IMR-90 (cell line): ENCODE results near the gene LRRC8C. TPM values are rescaled to one million over a fixed set of nuclear protein-coding genes. Genes with fewer than 3 reads are reported as not detected.

ENCODE experiments used
- ATAC-seq: fragments of 200-7000 bp; cut with Tn5 transposase; 2 replicates; pipeline ENCODE4 v1.9.1; 2020; ENCODE audit warnings: low read depth, mild to moderate bottlenecking, moderate library complexity
- BruUV-seq: library from RNA; stranded (reverse); fragments of 400-500 nt; replicated peaks from 2 replicates; lab custom pipeline; 2021; lab: Mats Ljungman, UMichigan
- CTCF ChIA-PET: fragments of 300-600 bp; formaldehyde crosslinking; extraction: SDS; loops from one replicate; lab custom pipeline; 2021; ENCODE audit warnings: antibody characterized with exemption; lab: Yijun Ruan, JAX
- POLR2A ChIA-PET: fragments of 300-600 bp; sonication (Branson Sonifier 250); formaldehyde crosslinking; loops from one replicate; lab custom pipeline; 2022; ENCODE audit warnings: antibody characterized with exemption; ENCODE audit not compliant: unreplicated experiment; lab: Charles Lee
- DNase-seq: peaks from one replicate; pipeline ENCODE4 v3.0.0; 2013
- H2AFZ ChIP-seq: replicated peaks from 2 replicates; pipeline ENCODE3; 2013; ENCODE audit warnings: low read length, mild to moderate bottlenecking; ENCODE audit not compliant: poor library complexity
- H2AK5ac ChIP-seq: 2 replicates; pipeline ENCODE4 v1.6.1; 2013; ENCODE audit warnings: low read depth, low read length, inconsistent platforms
- H2AK9ac ChIP-seq: replicated peaks from 2 replicates; pipeline ENCODE3; 2013; ENCODE audit warnings: mild to moderate bottlenecking, low read depth, low read length, moderate library complexity; ENCODE audit not compliant: poor library complexity
- H2BK120ac ChIP-seq: 2 replicates; pipeline ENCODE4 v1.6.1; 2013; ENCODE audit warnings: low read depth, low read length, inconsistent platforms
- H2BK15ac ChIP-seq: 3 replicates; pipeline ENCODE4 v1.6.1; 2013; ENCODE audit warnings: low read depth, low read length, inconsistent platforms
- H2BK20ac ChIP-seq: 2 replicates; pipeline ENCODE4 v1.6.1; 2013; ENCODE audit warnings: low read depth, mild to moderate bottlenecking, inconsistent platforms, low read length, moderate library complexity
- H2BK5ac ChIP-seq: 2 replicates; pipeline ENCODE4 v1.6.1; 2013; ENCODE audit warnings: mild to moderate bottlenecking, low read depth, low read length, inconsistent platforms; ENCODE audit not compliant: poor library complexity, severe bottlenecking
- H3K14ac ChIP-seq: replicated peaks from 2 replicates; pipeline ENCODE4 v1.6.1; 2013; ENCODE audit warnings: low read depth, low read length, inconsistent platforms
- H3K18ac ChIP-seq: 2 replicates; pipeline ENCODE4 v1.6.1; 2013; ENCODE audit warnings: low read depth, low read length, control low read depth
- H3K23ac ChIP-seq: 2 replicates; pipeline ENCODE4 v1.6.1; 2013; ENCODE audit warnings: low read depth, low read length, inconsistent platforms
- H3K27ac ChIP-seq: 2 replicates; pipeline ENCODE4 v1.5.1; 2013; ENCODE audit warnings: mild to moderate bottlenecking, control low read depth, low read length; ENCODE audit not compliant: insufficient read depth
- H3K27me3 ChIP-seq: 2 replicates; pipeline ENCODE4 v1.6.1; 2013; ENCODE audit warnings: low read length; ENCODE audit not compliant: control insufficient read depth, insufficient read depth
- H3K36me3 ChIP-seq: 2 replicates; pipeline ENCODE4 v1.6.1; 2013; ENCODE audit warnings: low read length, mixed read lengths; ENCODE audit not compliant: control insufficient read depth, insufficient read depth
- H3K4ac ChIP-seq: 2 replicates; pipeline ENCODE4 v1.6.1; 2013; ENCODE audit warnings: low read depth, low read length, inconsistent platforms
- H3K4me1 ChIP-seq: 2 replicates; pipeline ENCODE4 v1.6.1; 2013; ENCODE audit warnings: low read length, mixed read lengths; ENCODE audit not compliant: control insufficient read depth, insufficient read depth
- H3K4me2 ChIP-seq: 2 replicates; pipeline ENCODE4 v1.6.1; 2013; ENCODE audit warnings: low read depth, mild to moderate bottlenecking, control low read depth, low read length, moderate library complexity
- H3K4me3 ChIP-seq: 2 replicates; pipeline ENCODE4 v1.5.1; 2013; ENCODE audit warnings: low read depth, mild to moderate bottlenecking, control low read depth, low read length, moderate library complexity; ENCODE audit not compliant: insufficient read depth
- H3K56ac ChIP-seq: 2 replicates; pipeline ENCODE4 v1.6.1; 2013; ENCODE audit warnings: low read length, inconsistent platforms; ENCODE audit not compliant: insufficient read depth; ENCODE audit errors: extremely low read depth
- H3K79me1 ChIP-seq, 2 experiments: 2 replicates each; pipeline ENCODE4 v1.6.1; 2013; ENCODE audit warnings: low read length in 2 of 2, inconsistent platforms in 1 of 2, low read depth in 1 of 2
- H3K9ac ChIP-seq: 2 replicates; pipeline ENCODE4 v1.6.1; 2013; ENCODE audit warnings: low read depth, low read length, control low read depth
- H3K9me1 ChIP-seq: 2 replicates; pipeline ENCODE4 v1.6.1; 2013; ENCODE audit warnings: low read length, inconsistent platforms; ENCODE audit not compliant: insufficient read depth
- H3K9me3 ChIP-seq: 2 replicates; pipeline ENCODE4 v1.6.1; 2013; ENCODE audit warnings: low read length; ENCODE audit not compliant: control insufficient read depth, insufficient read depth
- H4K20me1 ChIP-seq: 2 replicates; pipeline ENCODE4 v1.6.1; 2013; ENCODE audit warnings: low read length, inconsistent platforms; ENCODE audit not compliant: insufficient read depth
- H4K5ac ChIP-seq: 2 replicates; pipeline ENCODE4 v1.6.1; 2013; ENCODE audit warnings: mild to moderate bottlenecking, low read depth, low read length, control low read depth
- H4K8ac ChIP-seq, 2 experiments: 2 replicates each; pipeline ENCODE4 v1.6.1; 2013; ENCODE audit warnings: low read depth in 2 of 2, low read length in 2 of 2, control low read depth in 1 of 2, inconsistent platforms in 1 of 2
- H4K91ac ChIP-seq: 2 replicates; pipeline ENCODE4 v1.6.1; 2013; ENCODE audit warnings: low read depth, low read length, inconsistent platforms; ENCODE audit not compliant: insufficient read depth
- ELK1 ChIP-seq: fragments of 150-350 bp; IDR thresholded peaks from 2 replicates; pipeline ENCODE4 v1.6.1; 2016; ENCODE audit warnings: low read depth, mild to moderate bottlenecking, low read length, moderate library complexity, borderline replicate concordance
- WGBS, 2 experiments: methylation state at CpG; one replicate each; pipeline versions ENCODE4 v1.1.5 to v1.1.7; 2013; ENCODE audit warnings: missing lambda C conversion rate in 2 of 2; ENCODE audit not compliant: insufficient read length in 1 of 2; ENCODE audit errors: extremely low coverage in 2 of 2; 5-methylcytosine and 5-hydroxymethylcytosine counted together
- dilution Hi-C: fragments of 300-500 bp; cut with HindIII; formaldehyde crosslinking; loops from one replicate; pipeline ENCODE4 v1.14.3; 2018; ENCODE audit warnings: low sequenced_read_pairs; ENCODE audit not compliant: unreplicated experiment
- in situ Hi-C: fragments of 300-500 bp; cut with MboI; formaldehyde crosslinking; loops from 3 replicates; pipeline ENCODE4 v1.14.3; 2019; ENCODE audit warnings: low sequenced_read_pairs, inconsistent platforms, mixed read lengths
- intact Hi-C: fragments of 100-400 bp; cut with micrococcal nuclease; formaldehyde crosslinking; loops from 2 replicates; pipeline ENCODE4 v1.10.0; 2022
- polyA plus RNA-seq, 3 experiments: library from polyadenylated mRNA; depleted of rRNA; stranded (reverse); fragments of >200 nt; gene quantifications; 2 replicates each; pipeline ENCODE4 v1.2.3, GENCODE V29; 2012; ENCODE audit warnings: low replicate concordance in 1 of 3
- total RNA-seq: library from RNA; depleted of rRNA; stranded (reverse); fragments of >200 nt; gene quantifications from 2 replicates; pipeline ENCODE4 v1.2.3, GENCODE V29; 2012

The LRRC8C gene
- total and polyA plus RNA-seq, 2 of the 4 experiments (the other 2 are of a cell fraction) = 6.5 to 12.9 TPM

GRCh38 chr1:89755591-89755990 lies 122.7 kb downstream of the LRRC8C start:
- Histone ChIP-seq H2BK120ac (no peak overlapping the region; the same call in 1 of the 2 replicates), H3K23ac (no peak overlapping the region), H3K27me3 (no peaks in the 10 kb centered on the region), H2BK5ac (no peak overlapping the region), H2AFZ (no peak overlapping the region), H3K27ac (no peak overlapping the region), H3K18ac (no peak overlapping the region), H2AK9ac (no peak overlapping the region), H3K9me3 (no peaks in the 10 kb centered on the region), H3K4ac (no peak overlapping the region), H4K20me1 (no peaks in the 10 kb centered on the region), H3K9me1 (peaks cover 3% of the 10 kb centered on the region; the same call in 1 of the 2 replicates), H2BK20ac (no peak overlapping the region), H2AK5ac (no peak overlapping the region), H3K79me1 (no peaks in the 10 kb centered on the region), H4K91ac (no peak overlapping the region), H3K4me1 (peaks cover 10% of the 10 kb centered on the region), H3K4me2 (no peak overlapping the region), H4K5ac (no peak overlapping the region), H3K36me3 (no peaks in the 10 kb centered on the region), H4K8ac (no peak overlapping the region), H3K4me3 (no peak overlapping the region), H3K56ac (no peak overlapping the region), H3K14ac (no peak overlapping the region), H3K9ac (no peak overlapping the region), H2BK15ac (0 out of 3 replicates have a peak overlapping the region, but pooled peaks have one; percentile 5)
- intact Hi-C loops = no loop called here
- no peak for ATAC-seq
- no TSS peak for BruUV-seq
- WGBS, 2 experiments = 60% methylated on average over 1 of the region's 3 CpGs; no CpG with 5 or more reads in 1 of the 2 experiments
- no peak for TF ChIP-seq ELK1
- dilution Hi-C loops = no loop called here
- no peak for DNase-seq
- in situ Hi-C loops = loop anchor here (5.0 kb wide), 1 partner anchor 123 kb away; the partner anchor contains the start of gene LRRC8C
- POLR2A ChIA-PET = no interaction called here
- CTCF ChIA-PET = interaction anchor here (0.5 kb wide), 1 partner anchor 165 kb away, joined by 3 read pairs; no protein-coding TSS in a partner anchor
